ENCODE measurements around the gene AKAP8L. TPM values are rescaled to one million over a fixed set of nuclear protein-coding genes. Genes with fewer than 3 reads are reported as not detected.

The AKAP8L gene
- total RNA-seq, 1 experiment from 2014 or later, result 231 TPM

GRCh38 chr19:15456441-15456840 lies 37.7 kb upstream of the AKAP8L start:
- Mint-ChIP-seq H3K27me3 (ENCODE audit: low read depth) (peaks cover 87% of the 10 kb centered on the region), H3K9me3 (no peaks in the 10 kb centered on the region), H3K4me1 (peaks cover 21% of the 10 kb centered on the region), H3K27ac (peak overlapping the region; percentile 53; the same call in 1 of the 2 replicates), H3K36me3 (no peaks in the 10 kb centered on the region), H3K4me3 (peak overlapping the region; percentile 56)
- ATAC-seq, result no peak
- ChIA-PET CTCF (interaction anchor here (0.7 to 4.1 kb wide), 13 partner anchors 10 to 355 kb away, joined by 3 to 46 read pairs (median 5); partner anchors contain the start of gene AKAP8L), POLR2A (interaction anchor here (1.2 to 2.1 kb wide), 2 partner anchors 12 to 37 kb away, joined by 3 to 11 read pairs; partner anchors contain the start of gene AKAP8L)
- DNase-seq (ENCODE audit: low spot score), result no peak
- TF ChIP-seq FOXJ3 (CRISPR knock-in tag; IDR thresholded peaks at IDR 0.05; ENCODE audit: borderline replicate concordance) (no peak), ZNF121 (CRISPR knock-in tag; IDR thresholded peaks at IDR 0.05) (no peak), ZBTB21 (CRISPR knock-in tag; IDR thresholded peaks at IDR 0.05; ENCODE audit: borderline replicate concordance) (no peak), CREB1 (CRISPR knock-in tag; IDR thresholded peaks at IDR 0.05) (no peak), TP53 (CRISPR knock-in tag; IDR thresholded peaks at IDR 0.05) (no peak), SMAD4 (CRISPR knock-in tag; IDR thresholded peaks at IDR 0.05) (no peak), NR2C2 (CRISPR knock-in tag; IDR thresholded peaks at IDR 0.05) (no peak), ESRRA (CRISPR knock-in tag; IDR thresholded peaks at IDR 0.05; ENCODE audit: borderline replicate concordance) (no peak), CBFB (CRISPR knock-in tag; IDR thresholded peaks at IDR 0.05; ENCODE audit: low read depth) (no peak), ZNF232 (CRISPR knock-in tag; IDR thresholded peaks at IDR 0.05) (no peak)
- TF ChIP-seq, protein P1, sequence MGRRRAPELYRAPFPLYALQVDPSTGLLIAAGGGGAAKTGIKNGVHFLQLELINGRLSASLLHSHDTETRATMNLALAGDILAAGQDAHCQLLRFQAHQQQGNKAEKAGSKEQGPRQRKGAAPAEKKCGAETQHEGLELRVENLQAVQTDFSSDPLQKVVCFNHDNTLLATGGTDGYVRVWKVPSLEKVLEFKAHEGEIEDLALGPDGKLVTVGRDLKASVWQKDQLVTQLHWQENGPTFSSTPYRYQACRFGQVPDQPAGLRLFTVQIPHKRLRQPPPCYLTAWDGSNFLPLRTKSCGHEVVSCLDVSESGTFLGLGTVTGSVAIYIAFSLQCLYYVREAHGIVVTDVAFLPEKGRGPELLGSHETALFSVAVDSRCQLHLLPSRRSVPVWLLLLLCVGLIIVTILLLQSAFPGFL (CRISPR knock-in tag; IDR thresholded peaks at IDR 0.05; ENCODE audit: borderline replicate concordance), result no peak

DNA sequence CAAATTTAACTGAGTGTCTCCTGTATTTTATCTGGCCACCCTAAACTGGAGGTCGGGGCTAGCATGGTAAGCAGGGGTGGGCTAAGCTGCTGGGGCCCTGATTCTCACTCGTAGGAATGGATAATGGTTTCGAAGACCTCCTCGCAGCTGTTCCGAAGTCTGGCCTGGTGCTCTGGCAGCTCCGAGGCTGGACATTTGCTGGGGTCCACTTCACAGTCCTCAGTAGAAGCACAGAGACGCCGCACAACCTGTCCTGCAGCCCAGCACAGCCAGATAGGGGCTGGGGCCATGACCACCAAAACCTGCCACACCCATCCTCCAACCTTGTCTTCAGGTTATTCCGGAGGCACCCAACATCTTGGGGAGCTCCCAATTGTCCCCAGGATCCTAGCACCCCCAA lies 37.2 kb upstream of the AKAP8L start:
- no peaks in the 10 kb centered on the region for H3K36me3 Mint-ChIP-seq
- no peaks in the 10 kb centered on the region for H3K9me3 Mint-ChIP-seq
- no peak overlapping the region for H3K27ac Mint-ChIP-seq
- H3K4me1 Mint-ChIP-seq, result peaks cover 21% of the 10 kb centered on the region
- no peak for DNase-seq (ENCODE audit: low spot score)
- peaks cover 88% of the 10 kb centered on the region for H3K27me3 Mint-ChIP-seq (ENCODE audit: low read depth)
- H3K4me3 Mint-ChIP-seq, result peak overlapping the region; percentile 56; the same call in 1 of the 2 replicates
- no peak for ATAC-seq
- POLR2A ChIA-PET, result interaction anchor here (2.1 kb wide), 1 partner anchor 37 kb away, joined by 11 read pairs; the partner anchor contains the start of gene AKAP8L
- CTCF ChIA-PET, result interaction anchor here (1.3 to 4.1 kb wide), 6 partner anchors 23 to 354 kb away, joined by 3 to 46 read pairs (median 8); partner anchors contain the start of gene AKAP8L
- TF ChIP-seq, protein P1 (CRISPR knock-in tag; IDR thresholded peaks at IDR 0.05; ENCODE audit: borderline replicate concordance), result no peak
- TF ChIP-seq STAT6 (CRISPR knock-in tag; conservative IDR thresholded peaks at IDR 0.05; ENCODE audit: low read depth) (no peak), ZNF138 (CRISPR knock-in tag; conservative IDR thresholded peaks at IDR 0.05) (no peak)

DNA sequence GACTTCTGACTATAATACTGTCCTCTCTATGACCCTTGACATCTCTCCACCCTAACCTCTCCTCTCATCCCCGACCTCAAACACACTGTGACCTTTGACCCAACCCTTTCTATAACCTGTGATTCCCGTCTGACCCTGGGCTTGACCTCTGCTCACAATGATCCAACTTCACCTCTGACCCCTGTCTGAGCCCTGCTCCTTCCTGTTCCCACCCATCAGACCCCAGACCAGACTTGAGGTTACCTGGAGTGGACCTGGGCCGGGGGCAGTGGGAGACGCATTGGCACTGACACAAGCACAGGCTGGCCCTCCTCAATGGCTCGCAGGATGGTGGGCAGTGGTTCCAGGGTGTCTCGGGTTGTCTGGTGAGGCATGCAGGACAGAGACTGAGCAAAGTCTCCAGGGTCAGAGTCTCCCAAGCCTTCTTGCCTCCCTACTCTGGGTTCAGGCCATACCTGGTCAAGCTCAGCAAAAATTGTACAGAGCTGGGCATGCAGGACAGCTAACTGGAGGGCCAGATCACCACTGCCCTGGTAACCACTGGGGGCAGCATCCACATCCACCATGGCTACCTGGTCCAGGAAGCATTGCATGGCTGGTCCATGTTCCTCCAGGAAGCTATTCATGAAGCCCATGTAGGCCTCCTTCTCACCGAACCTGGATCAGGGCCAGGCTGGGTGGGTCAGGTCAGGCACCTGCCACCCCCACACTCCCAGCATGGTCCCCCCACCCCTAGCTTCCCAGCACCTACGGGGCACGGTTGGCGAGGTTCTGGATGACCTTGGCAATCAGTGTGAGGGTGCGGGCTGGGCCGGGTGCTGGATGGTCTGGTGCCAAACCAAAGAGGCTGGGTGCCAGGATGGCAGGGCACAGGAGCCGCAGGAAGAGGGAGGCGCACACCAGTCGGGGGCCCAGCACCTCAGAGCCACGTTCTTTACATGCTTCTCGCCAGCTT lies 35.4 kb upstream of the AKAP8L start:
- POLR2A ChIA-PET, result no interaction called here
- TF ChIP-seq GTF2I (CRISPR knock-in tag; conservative IDR thresholded peaks at IDR 0.05), result no peak
- TF ChIP-seq ESRRA (CRISPR knock-in tag; IDR thresholded peaks at IDR 0.05; ENCODE audit: borderline replicate concordance), result no peak
- TF ChIP-seq IRF1 (CRISPR knock-in tag; IDR thresholded peaks at IDR 0.05), result no peak
- no peak for TF ChIP-seq MXD4 (CRISPR knock-in tag; IDR thresholded peaks at IDR 0.05; ENCODE audit: borderline replicate concordance)
- TF ChIP-seq FOXJ3 (CRISPR knock-in tag; IDR thresholded peaks at IDR 0.05; ENCODE audit: borderline replicate concordance), result no peak
- TF ChIP-seq CBFB (CRISPR knock-in tag; IDR thresholded peaks at IDR 0.05; ENCODE audit: low read depth), result no peak
- no peak for TF ChIP-seq CTCF (IDR thresholded peaks at IDR 0.05)
- TF ChIP-seq ATF2 (CRISPR knock-in tag; IDR thresholded peaks at IDR 0.05; ENCODE audit: borderline replicate concordance, low read depth), result no peak
- no peak for TF ChIP-seq NR1H2 (CRISPR knock-in tag; IDR thresholded peaks at IDR 0.05)
- TF ChIP-seq KAT7 (CRISPR knock-in tag; IDR thresholded peaks at IDR 0.05; ENCODE audit: borderline replicate concordance), result no peak

More for the DNA sequence above, 35.4 kb upstream of the AKAP8L start:
- CTCF ChIA-PET, result interaction anchor here (0.9 to 1.7 kb wide), 5 partner anchors 9 to 102 kb away, joined by 3 to 15 read pairs (median 8); partner anchors contain the start of genes AKAP8L and PGLYRP2
- peak overlapping the region; percentile 74 for H3K4me3 Mint-ChIP-seq
- peaks cover 21% of the 10 kb centered on the region for H3K4me1 Mint-ChIP-seq
- H3K27me3 Mint-ChIP-seq (ENCODE audit: low read depth), result peaks cover 76% of the 10 kb centered on the region
- no peak overlapping the region for H3K27ac Mint-ChIP-seq
- no peaks in the 10 kb centered on the region for H3K36me3 Mint-ChIP-seq
- no peaks in the 10 kb centered on the region for H3K9me3 Mint-ChIP-seq
- ATAC-seq (no peak), DNase-seq (ENCODE audit: low spot score) (no peak)
